Naive thymus-derived CD8-positive, alpha-beta T cell (primary cell): Measurements from ENCODE around the gene MIPOL1. TPM values are rescaled to one million over a fixed set of nuclear protein-coding genes. Genes with fewer than 3 reads are reported as not detected.

Source experiments
- ATAC-seq, 2 donors: fragments of 150-1000 bp; cut with Tn5 transposase in 1 of 2; sonication (Bioruptor Pico), chemical (Tn5 transposase) in 1 of 2; 1 replicate in 1 of 2; 2 replicates in 1 of 2; pipeline ENCODE4 v1.10.0; 2021; ENCODE audit warnings: mild to moderate bottlenecking in 2 of 2, moderate library complexity in 2 of 2
- POLR2A ChIA-PET: fragments of 350-600 bp; sonication (Branson Sonifier 250); formaldehyde crosslinking; loops from one replicate; lab custom pipeline; 2021; ENCODE audit warnings: antibody characterized with exemption; lab: Charles Lee
- DNase-seq, 10 donors: peaks; one replicate each; pipeline versions ENCODE4 v3.0.0 to v3.0.0-alpha.2; 2020 to 2022
- H3K27ac Mint-ChIP-seq, 10 donors: one replicate each; pipeline ENCODE4 v1.8.0; 2020 to 2022; ENCODE audit warnings: mild to moderate bottlenecking in 10 of 10, mixed read lengths in 10 of 10, moderate library complexity in 4 of 10, inconsistent platforms in 1 of 10
- H3K27me3 Mint-ChIP-seq, 5 donors: one replicate each; pipeline ENCODE4 v1.8.0; 2021 to 2022; ENCODE audit warnings: mixed read lengths in 5 of 5
- H3K36me3 Mint-ChIP-seq, 3 donors: one replicate each; pipeline ENCODE4 v1.8.0; 2020 to 2022; ENCODE audit warnings: mixed read lengths in 3 of 3, mild to moderate bottlenecking in 2 of 3, inconsistent platforms in 1 of 3
- H3K4me1 Mint-ChIP-seq, 4 donors: one replicate each; pipeline ENCODE4 v1.8.0; 2021 to 2022; ENCODE audit warnings: mixed read lengths in 4 of 4
- H3K4me3 Mint-ChIP-seq, 10 donors: one replicate each; pipeline ENCODE4 v1.8.0; 2020 to 2022; ENCODE audit warnings: mild to moderate bottlenecking in 10 of 10, mixed read lengths in 10 of 10, moderate library complexity in 6 of 10, inconsistent platforms in 1 of 10
- H3K9me3 Mint-ChIP-seq, 9 donors: one replicate each; pipeline ENCODE4 v1.8.0; 2020 to 2022; ENCODE audit warnings: mixed read lengths in 9 of 9, mild to moderate bottlenecking in 3 of 9, inconsistent platforms in 1 of 9, moderate library complexity in 1 of 9
- polyA plus RNA-seq, 3 donors: library from polyadenylated mRNA; unstranded; fragments of 300-500 nt; fragmentation: Illumina TruSeq; gene quantifications; one replicate each; pipeline ENCODE4 v1.2.3, GENCODE V29; 2021
- total RNA-seq, 8 experiments: library from RNA in 2 of 8; stranded (reverse) in 2 of 8; gene quantifications; one replicate each; pipeline ENCODE4 v1.2.3 and lab custom pipeline; 2021 to 2026

The MIPOL1 gene
- total and polyA plus RNA-seq, 5 experiments from 2014 or later: not detected

GRCh38 chr14:37565550-37565949 is 367.8 kb downstream of the MIPOL1 start:
- no peaks in the 10 kb centered on the region for H3K4me1 Mint-ChIP-seq
- H3K4me3 Mint-ChIP-seq: no peak overlapping the region
- DNase-seq (no peak), ATAC-seq (no peak)
- POLR2A ChIA-PET: no interaction called here
- peaks cover 0 to 7% (median 0%) of the 10 kb centered on the region in 9 donors for H3K9me3 Mint-ChIP-seq
- no peak overlapping the region for H3K27ac Mint-ChIP-seq
- H3K27me3 Mint-ChIP-seq: peaks cover 0 to 4% (median 2%) of the 10 kb centered on the region in 5 donors
- H3K36me3 Mint-ChIP-seq: no peaks in the 10 kb centered on the region

GRCh38 chr14:37566811-37567371 is 369.2 kb downstream of the MIPOL1 start:
- POLR2A ChIA-PET: no interaction called here
- Mint-ChIP-seq H3K4me3 (no peak overlapping the region), H3K27me3 (peaks cover 2 to 11% (median 4%) of the 10 kb centered on the region in 5 donors), H3K9me3 (peaks cover 0 to 5% (median 0%) of the 10 kb centered on the region in 9 donors), H3K4me1 (no peaks in the 10 kb centered on the region), H3K27ac (no peak overlapping the region), H3K36me3 (no peaks in the 10 kb centered on the region)
- ATAC-seq (no peak), DNase-seq (no peak)

GRCh38 chr14:37569729-37570128 is 372.0 kb downstream of the MIPOL1 start:
- H3K27me3 Mint-ChIP-seq: peaks cover 4 to 26% (median 5%) of the 10 kb centered on the region in 5 donors
- peaks cover 0 to 12% (median 4%) of the 10 kb centered on the region in 9 donors for H3K9me3 Mint-ChIP-seq
- no peak overlapping the region for H3K27ac Mint-ChIP-seq
- DNase-seq (no peak), ATAC-seq (no peak)
- H3K4me1 Mint-ChIP-seq: no peaks in the 10 kb centered on the region
- H3K4me3 Mint-ChIP-seq: no peak overlapping the region
- H3K36me3 Mint-ChIP-seq: no peaks in the 10 kb centered on the region
- POLR2A ChIA-PET: interaction anchor here (0.6 kb wide), 1 partner anchor 9 kb away, joined by 3 read pairs; no protein-coding TSS in a partner anchor

GRCh38 chr14:37571391-37571790 is 373.7 kb downstream of the MIPOL1 start:
- Mint-ChIP-seq H3K27me3 (peaks cover 3 to 26% (median 6%) of the 10 kb centered on the region in 5 donors), H3K36me3 (no peaks in the 10 kb centered on the region), H3K4me1 (no peaks in the 10 kb centered on the region), H3K9me3 (peaks cover 0 to 12% (median 4%) of the 10 kb centered on the region in 9 donors), H3K27ac (no peak overlapping the region), H3K4me3 (no peak overlapping the region)
- no peak for DNase-seq
- POLR2A ChIA-PET: no interaction called here
- ATAC-seq: no peak

GRCh38 chr14:37573356-37573755 is 375.6 kb downstream of the MIPOL1 start:
- POLR2A ChIA-PET: no interaction called here

GRCh38 chr14:37579274-37579673 is 381.5 kb downstream of the MIPOL1 start:
- Mint-ChIP-seq H3K36me3 (no peaks in the 10 kb centered on the region), H3K4me1 (no peaks in the 10 kb centered on the region), H3K27me3 (peaks cover 13 to 34% (median 26%) of the 10 kb centered on the region in 5 donors), H3K27ac (no peak overlapping the region), H3K4me3 (no peak overlapping the region), H3K9me3 (peaks cover 0 to 11% (median 4%) of the 10 kb centered on the region in 9 donors)
- DNase-seq (no peak), ATAC-seq (no peak)
- POLR2A ChIA-PET: no interaction called here

More at GRCh38 chr14:37573356-37573755, 375.6 kb downstream of the MIPOL1 start:
- no peak overlapping the region for H3K4me3 Mint-ChIP-seq
- H3K4me1 Mint-ChIP-seq: no peaks in the 10 kb centered on the region
- H3K27me3 Mint-ChIP-seq: peaks cover 6 to 39% (median 8%) of the 10 kb centered on the region in 5 donors
- ATAC-seq (no peak), DNase-seq (no peak)
- H3K27ac Mint-ChIP-seq: peak overlapping the region in 1 of 10 donors; percentile 79
- H3K9me3 Mint-ChIP-seq: peaks cover 0 to 22% (median 4%) of the 10 kb centered on the region in 9 donors
- H3K36me3 Mint-ChIP-seq: no peaks in the 10 kb centered on the region

GRCh38 chr14:37580146-37580545 is 382.4 kb downstream of the MIPOL1 start:
- no peak for DNase-seq
- ATAC-seq: no peak
- H3K9me3 Mint-ChIP-seq: peaks cover 0 to 10% (median 1%) of the 10 kb centered on the region in 9 donors
- no peak overlapping the region for H3K27ac Mint-ChIP-seq
- no peaks in the 10 kb centered on the region for H3K4me1 Mint-ChIP-seq
- peaks cover 13 to 36% (median 24%) of the 10 kb centered on the region in 5 donors for H3K27me3 Mint-ChIP-seq
- no peaks in the 10 kb centered on the region for H3K36me3 Mint-ChIP-seq
- POLR2A ChIA-PET: no interaction called here
- H3K4me3 Mint-ChIP-seq: no peak overlapping the region

GRCh38 chr14:37583358-37584210 is 385.8 kb downstream of the MIPOL1 start:
- Mint-ChIP-seq H3K36me3 (peaks cover 0 to 11% (median 3%) of the 10 kb centered on the region in 3 donors), H3K9me3 (peaks cover 0 to 17% (median 7%) of the 10 kb centered on the region in 9 donors), H3K27ac (no peak overlapping the region), H3K4me1 (peaks cover 0 to 1% (median 0%) of the 10 kb centered on the region in 4 donors), H3K4me3 (no peak overlapping the region), H3K27me3 (peaks cover 25 to 52% (median 47%) of the 10 kb centered on the region in 5 donors)
- POLR2A ChIA-PET: no interaction called here
- DNase-seq (no peak), ATAC-seq (no peak)

- Mint-ChIP-seq H3K9me3 (peaks cover 0 to 24% (median 13%) of the 10 kb centered on the region in 9 donors), H3K27ac (no peak overlapping the region), H3K4me1 (peaks cover 0 to 1% (median 0%) of the 10 kb centered on the region in 4 donors), H3K27me3 (peaks cover 33 to 55% (median 53%) of the 10 kb centered on the region in 5 donors), H3K36me3 (peaks cover 0 to 19% (median 6%) of the 10 kb centered on the region in 3 donors), H3K4me3 (peak overlapping the region in 1 of 10 donors; percentile 36)
- no peak for DNase-seq
- POLR2A ChIA-PET: no interaction called here
- no peak for ATAC-seq
These were observed 386.7 kb downstream of the MIPOL1 start for GRCh38 chr14:37584211-37585100.

GRCh38 chr14:37585101-37585511 is 387.4 kb downstream of the MIPOL1 start:
- Mint-ChIP-seq H3K4me1 (peaks cover 0 to 1% (median 0%) of the 10 kb centered on the region in 4 donors), H3K27me3 (peaks cover 30 to 57% (median 53%) of the 10 kb centered on the region in 5 donors), H3K9me3 (peaks cover 0 to 25% (median 10%) of the 10 kb centered on the region in 9 donors), H3K27ac (no peak overlapping the region), H3K36me3 (peaks cover 0 to 21% (median 6%) of the 10 kb centered on the region in 3 donors), H3K4me3 (no peak overlapping the region)
- no peak for ATAC-seq
- POLR2A ChIA-PET: no interaction called here
- no peak for DNase-seq

GRCh38 chr14:37585971-37586796 is 388.4 kb downstream of the MIPOL1 start:
- Mint-ChIP-seq H3K4me3 (no peak overlapping the region), H3K9me3 (peaks cover 1 to 36% (median 10%) of the 10 kb centered on the region in 9 donors), H3K27ac (peak overlapping the region in 1 of 10 donors; percentile 10), H3K36me3 (peaks cover 0 to 32% (median 11%) of the 10 kb centered on the region in 3 donors), H3K4me1 (peaks cover 0 to 2% (median under 1%) of the 10 kb centered on the region in 4 donors), H3K27me3 (peaks cover 34 to 67% (median 58%) of the 10 kb centered on the region in 5 donors)
- DNase-seq (no peak), ATAC-seq (no peak)
- POLR2A ChIA-PET: no interaction called here
